ENCODE measurements around the gene KLHL25.

KLHL25 gene

DNA sequence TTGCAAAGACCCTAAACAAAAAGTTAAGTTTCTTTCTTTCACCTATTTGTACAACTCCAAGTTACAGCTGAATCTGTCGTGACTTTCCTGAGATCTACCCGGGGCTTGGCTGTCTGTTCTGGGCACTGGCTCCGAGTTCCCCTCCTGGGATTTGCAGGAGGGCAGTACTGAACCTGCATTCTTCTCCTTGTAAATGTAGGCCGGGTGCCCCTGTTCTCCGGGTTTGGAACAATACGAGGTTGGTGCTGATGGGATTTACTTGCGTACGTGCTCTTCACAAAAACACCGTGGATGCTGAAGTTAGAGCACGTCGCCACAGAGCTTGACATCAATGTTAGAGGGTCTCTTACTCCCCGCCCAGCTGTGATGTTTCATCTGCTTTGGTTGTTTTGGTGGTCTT, 48.1 kb downstream of the KLHL25 start:
- DNase-seq, result no peak

DNA sequence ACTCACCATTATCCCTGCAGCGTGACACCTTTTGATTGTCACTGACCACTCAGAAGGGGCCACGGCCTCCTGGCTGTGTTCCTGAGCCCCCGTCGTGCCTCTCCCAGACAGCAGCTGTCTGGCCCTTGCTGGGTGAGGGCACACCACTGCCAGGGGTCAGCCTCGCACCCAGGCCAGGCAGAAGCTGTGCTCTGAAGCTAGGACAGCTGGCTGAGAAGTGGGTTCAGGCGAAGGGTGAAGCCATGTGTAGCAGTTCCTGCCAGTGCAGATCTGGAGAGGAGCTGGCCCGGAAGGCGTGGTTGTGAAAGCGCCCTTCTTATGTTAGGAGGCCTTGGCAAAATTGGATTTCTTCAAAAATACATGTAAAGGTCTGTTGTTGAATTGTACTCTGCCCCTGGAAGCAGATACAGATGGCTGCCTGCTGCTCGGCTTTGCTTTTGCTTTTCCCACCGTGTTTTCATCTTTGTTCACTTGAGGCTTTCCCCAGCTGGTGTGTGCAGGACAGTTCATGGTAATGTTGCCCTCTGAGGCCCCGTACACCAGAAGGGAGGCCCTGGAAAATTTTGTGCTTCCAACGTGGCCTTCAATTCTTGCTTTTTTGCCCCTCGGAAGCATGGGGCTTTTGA, 49.1 kb downstream of the KLHL25 start:
- no peak for DNase-seq

DNA sequence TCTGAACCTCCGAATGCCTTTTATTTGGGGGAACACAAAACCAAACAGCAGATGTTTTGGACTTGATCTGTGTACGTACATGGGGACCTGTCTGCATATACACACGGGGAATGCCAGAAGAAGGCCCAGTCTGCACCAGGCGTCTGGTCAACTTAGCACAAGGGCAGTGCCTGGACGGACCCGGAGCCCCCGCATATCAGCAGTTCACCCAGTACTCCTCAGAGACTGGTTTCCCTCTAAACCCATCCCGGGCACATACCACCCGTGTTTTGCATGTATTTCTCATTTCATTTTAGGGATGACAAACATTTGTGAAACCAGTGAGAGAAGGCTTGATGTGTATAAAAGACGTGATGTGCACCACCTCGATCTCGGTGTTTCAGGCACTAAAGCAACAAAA, 49.7 kb downstream of the KLHL25 start:
- no peak for DNase-seq

GRCh38 chr15:85744579-85744978, 50.1 kb downstream of the KLHL25 start:
- DNase-seq, result no peak

DNA sequence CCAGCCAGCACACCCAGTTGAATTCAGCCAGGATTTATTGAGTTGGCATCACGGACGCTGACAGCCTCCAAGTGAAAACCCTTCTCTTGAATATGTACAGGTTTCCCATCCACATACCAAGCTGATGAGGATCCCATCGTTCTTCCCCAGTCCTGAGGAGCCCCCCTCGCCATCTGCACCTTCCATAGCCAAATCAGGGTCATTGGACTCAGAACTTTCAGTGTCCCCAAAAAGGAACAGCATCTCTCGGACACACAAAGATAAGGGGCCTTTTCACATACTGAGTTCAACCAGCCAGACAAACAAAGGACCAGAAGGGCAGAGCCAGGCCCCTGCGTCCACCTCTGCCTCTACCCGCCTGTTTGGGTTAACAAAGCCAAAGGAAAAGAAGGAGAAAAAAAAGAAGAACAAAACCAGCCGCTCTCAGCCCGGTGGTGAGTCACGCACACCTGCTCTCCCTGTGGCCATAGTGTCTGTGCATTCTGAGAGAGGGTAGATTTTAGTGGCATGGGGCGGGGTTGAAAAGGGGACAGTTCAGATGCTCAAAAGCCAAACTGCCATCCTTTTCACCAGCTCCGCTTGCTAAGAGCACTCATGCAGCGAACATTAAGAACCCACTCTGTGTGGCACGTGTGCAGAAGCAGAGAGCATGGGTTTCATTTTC, 51.2 kb downstream of the KLHL25 start:
- DNase-seq, result no peak

GRCh38 chr15:85742186-85742821, 52.4 kb downstream of the KLHL25 start:
- DNase-seq, result no peak

- no peak for DNase-seq
These were observed 53.1 kb downstream of the KLHL25 start for GRCh38 chr15:85741662-85742061.

DNA sequence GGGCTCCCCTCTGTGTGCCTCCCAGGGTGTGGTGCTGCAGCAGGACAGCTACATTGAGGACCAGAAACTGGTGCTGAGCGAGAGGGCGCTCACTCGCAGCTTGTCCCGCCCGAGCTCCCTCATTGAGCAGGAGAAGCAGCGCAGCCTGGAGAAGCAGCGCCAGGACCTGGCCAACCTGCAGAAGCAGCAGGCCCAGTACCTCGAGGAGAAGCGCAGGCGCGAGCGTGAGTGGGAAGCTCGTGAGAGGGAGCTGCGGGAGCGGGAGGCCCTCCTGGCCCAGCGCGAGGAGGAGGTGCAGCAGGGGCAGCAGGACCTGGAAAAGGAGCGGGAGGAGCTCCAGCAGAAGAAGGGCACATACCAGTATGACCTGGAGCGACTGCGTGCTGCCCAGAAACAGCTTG, 53.7 kb downstream of the KLHL25 start:
- no peak for DNase-seq

DNA sequence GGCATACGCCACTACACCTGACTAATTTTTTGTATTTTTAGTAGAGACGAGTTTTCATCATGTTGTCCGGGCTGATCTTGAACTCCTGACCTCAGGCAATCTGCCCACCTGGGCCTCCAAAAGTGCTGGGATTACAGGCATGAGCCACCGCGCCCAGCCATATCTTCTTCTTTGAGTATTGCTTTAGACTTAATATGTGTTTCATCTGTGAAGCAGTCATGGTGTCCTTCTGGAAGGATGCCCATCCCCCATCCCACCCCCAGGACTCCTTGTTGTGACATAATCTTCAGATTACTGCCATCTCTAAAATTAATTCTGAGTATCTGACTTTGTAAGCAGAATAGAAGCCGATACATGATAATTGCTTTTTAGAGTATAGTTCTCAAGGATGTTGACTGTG, 57.7 kb downstream of the KLHL25 start:
- no peak for DNase-seq

DNA sequence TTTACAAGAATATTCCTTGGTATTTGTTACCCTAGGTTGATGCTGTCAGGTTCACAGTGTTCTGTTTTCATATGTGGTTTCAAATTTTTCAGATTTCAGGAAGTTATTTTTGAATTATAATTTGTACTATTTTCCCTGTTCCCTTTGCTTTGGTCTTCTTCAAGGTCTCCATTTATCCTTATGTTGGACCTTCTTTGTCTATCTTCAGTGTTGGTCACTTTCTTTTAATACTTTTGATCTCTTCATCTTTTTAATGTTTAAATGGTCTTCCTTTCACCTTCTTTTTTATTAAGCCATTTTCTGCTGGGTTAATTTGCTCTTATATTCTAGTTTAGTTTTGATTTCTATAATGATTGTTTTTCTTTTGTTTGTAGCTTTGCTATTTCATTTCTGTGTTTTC, 61.3 kb downstream of the KLHL25 start:
- DNase-seq, result no peak

DNA sequence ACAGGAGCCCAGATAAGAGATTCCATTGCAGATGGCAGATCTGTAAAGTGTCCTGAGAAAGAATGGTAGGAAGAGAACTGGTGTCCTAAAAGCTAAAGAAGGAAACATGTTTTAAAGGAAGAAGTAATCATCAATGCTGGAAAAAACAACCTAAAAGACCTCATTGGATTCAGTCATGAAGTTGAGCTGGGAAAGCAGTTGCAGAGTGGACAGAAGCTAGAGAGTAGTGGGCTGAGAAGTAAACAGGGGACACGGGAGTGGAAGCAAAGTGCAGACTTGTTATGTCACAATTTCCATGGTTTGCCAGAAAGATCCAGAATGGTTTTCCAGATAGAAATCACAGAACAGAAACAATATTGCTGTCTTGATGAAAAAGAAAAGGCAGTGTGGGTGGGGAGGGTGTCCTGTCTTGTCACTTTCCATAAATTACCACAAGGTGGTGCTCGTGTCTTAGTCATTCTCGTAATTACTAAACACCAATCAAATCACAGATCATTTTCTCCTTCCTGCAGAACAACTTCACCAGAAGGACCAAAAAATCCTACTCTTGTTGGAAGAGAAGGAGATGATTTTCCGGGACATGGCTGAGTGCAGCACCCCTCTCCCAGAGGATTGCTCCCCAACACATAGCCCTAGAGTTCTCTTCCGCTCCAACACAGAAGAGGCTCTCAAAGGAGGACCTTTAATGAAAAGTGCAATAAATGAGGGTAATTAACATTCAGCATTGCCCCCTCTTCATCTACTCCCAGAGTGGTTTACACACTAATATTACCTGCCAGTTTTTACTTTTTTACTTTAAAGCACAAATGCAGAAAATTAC, 64.5 kb downstream of the KLHL25 start:
- no peak for DNase-seq

DNA sequence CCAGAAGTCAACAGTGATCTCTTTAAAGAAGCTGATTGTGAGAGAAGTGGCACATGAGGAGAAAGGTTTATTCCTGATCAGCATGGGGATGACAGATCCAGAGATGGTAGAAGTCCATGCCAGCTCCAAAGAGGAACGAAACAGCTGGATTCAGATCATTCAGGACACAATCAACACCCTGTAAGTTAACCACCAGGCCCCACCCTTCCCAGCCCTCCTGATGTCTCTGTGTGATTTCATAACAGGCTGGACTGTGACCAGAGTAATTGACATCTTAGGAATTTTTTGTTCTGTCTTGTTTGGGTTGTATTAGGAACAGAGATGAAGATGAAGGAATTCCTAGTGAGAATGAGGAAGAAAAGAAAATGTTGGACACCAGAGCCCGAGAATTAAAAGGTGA, 67.7 kb downstream of the KLHL25 start:
- no peak for DNase-seq

DNA sequence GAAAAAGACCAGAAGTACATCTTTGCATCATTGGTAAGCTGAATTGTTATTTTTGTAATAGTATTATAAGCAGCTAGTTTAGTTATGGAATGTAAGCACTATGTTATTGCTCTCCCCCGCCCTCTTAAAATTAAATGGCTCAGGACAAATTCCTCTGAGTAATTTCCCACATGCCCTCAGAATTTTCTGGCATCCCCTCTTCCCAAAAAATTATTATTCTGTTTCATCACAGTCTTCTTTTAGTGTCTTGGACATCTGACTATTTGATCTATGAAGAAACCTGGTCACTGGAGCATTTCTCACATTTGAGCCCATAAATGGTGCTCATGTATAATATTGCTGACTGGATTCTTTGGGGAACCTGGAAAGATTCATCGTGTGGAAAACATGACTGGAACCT, 68.3 kb downstream of the KLHL25 start:
- DNase-seq, result no peak

DNA sequence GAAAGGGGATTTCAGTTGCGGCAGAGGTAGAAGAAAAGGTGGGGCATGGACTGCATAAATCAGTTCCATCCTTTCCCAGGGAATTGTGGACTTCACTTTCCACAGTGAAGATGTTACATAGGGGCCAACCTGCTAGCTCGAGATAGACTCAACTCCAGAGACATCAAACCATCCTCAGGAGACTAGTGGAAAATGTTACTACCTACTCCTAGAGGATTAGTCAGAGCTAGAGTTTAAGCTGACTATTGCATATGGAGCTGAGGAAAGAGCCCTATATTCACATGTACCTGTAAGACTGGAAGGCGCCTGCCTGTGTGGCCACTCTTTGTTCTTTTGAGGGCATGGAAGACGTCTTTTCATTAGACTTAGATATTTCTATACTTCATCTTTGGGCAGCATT, 69.2 kb downstream of the KLHL25 start:
- no peak for DNase-seq

DNA sequence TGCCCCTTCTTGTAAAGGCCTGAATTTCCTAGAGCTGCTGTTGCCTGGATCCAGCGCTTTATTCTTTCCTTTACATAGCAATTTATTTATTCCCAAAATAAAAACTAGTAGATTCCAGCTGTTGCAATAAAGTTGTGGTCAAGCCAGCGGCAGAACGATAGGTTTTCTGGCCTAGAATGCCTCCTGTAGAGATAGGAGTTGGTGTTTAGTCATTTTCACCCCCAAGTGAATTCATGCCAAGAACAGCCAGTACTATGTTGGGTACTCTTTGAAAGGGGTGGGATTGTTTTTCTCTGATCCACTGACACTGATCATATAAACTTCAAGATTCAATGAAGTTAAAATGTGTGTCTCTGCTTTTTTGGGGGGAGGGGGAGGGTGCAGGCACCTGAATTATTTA, 69.7 kb downstream of the KLHL25 start:
- no peak for DNase-seq

GRCh38 chr15:85723960-85724945, 70.5 kb downstream of the KLHL25 start:
- DNase-seq, result no peak

- DNase-seq, result no peak
These were observed 72.2 kb downstream of the KLHL25 start for GRCh38 chr15:85722374-85723152.

DNA sequence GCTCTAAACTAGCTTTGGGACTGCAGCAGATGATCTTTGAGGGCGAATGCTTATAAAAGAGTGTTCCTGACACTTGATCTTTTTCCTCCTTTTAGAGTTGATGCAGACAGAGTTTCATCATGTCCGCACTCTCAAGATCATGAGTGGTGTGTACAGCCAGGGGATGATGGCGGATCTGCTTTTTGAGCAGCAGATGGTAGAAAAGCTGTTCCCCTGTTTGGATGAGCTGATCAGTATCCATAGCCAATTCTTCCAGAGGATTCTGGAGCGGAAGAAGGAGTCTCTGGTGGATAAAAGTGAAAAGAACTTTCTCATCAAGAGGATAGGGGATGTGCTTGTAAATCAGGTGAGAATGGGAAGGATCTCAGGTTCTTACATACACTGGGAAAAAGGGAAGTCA, 75.7 kb downstream of the KLHL25 start:
- DNase-seq, result no peak

- no peak for DNase-seq
These were observed 76.3 kb downstream of the KLHL25 start for GRCh38 chr15:85718271-85718971.

GRCh38 chr15:85717212-85717611, 77.5 kb downstream of the KLHL25 start:
- DNase-seq, result no peak

DNA sequence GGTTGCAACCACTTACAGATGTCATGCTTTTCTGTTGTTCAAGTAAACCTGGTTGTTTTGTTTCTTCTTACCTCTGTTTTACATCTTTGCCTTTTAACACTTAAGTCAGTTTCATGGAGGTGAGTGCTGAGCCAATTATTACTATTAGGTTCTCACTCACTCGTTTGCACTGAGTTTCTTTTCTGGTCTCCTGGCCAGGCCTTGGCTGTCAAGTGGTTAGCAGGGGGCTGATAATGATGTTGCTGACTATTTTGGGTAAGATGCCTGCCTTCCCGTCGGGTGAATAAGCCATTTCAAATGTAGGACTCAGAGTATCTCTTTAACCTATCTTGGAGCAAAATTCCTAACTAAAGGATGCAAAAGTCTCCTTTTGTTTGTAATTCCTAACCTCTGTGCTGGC, 78.5 kb downstream of the KLHL25 start:
- DNase-seq, result no peak
